Measurements from ENCODE around the gene FAM89A. TPM values are rescaled to one million over a fixed set of nuclear protein-coding genes. Genes with fewer than 3 reads are reported as not detected.

FAM89A gene
- total and polyA plus RNA-seq, 2 experiments from 2014 or later = 13.0 to 24.7 TPM

- no peak for TF ChIP-seq CTCF (IDR thresholded peaks at IDR 0.05; ENCODE audit: low read depth, low read length)
- Histone ChIP-seq H3K4me3 (no peak overlapping the region), H3K27ac (no peak overlapping the region), H3K36me3 (peaks cover 5% of the 10 kb centered on the region), H3K9me3 (ENCODE audit: low read depth) (no peaks in the 10 kb centered on the region), H3K27me3 (no peaks in the 10 kb centered on the region), H3K4me1 (ENCODE audit: low read depth) (peaks cover 6% of the 10 kb centered on the region)
- no peak for DNase-seq (ENCODE audit: low read depth in 1 of 2, low spot score in 1 of 2)
Measured at GRCh38 chr1:230975636-230976035, 64.4 kb downstream of the FAM89A start.

- TF ChIP-seq CTCF (IDR thresholded peaks at IDR 0.05; ENCODE audit: low read depth, low read length) = no peak
- no peaks in the 10 kb centered on the region for H3K9me3 ChIP-seq (ENCODE audit: low read depth)
- no peak for DNase-seq (ENCODE audit: low read depth in 1 of 2, low spot score in 1 of 2)
Measured at GRCh38 chr1:230972855-230973271, 67.2 kb downstream of the FAM89A start.

GRCh38 chr1:230971771-230972170 lies 68.3 kb downstream of the FAM89A start:
- H3K36me3 ChIP-seq = peaks cover 5% of the 10 kb centered on the region
- H3K4me1 ChIP-seq (ENCODE audit: low read depth) = no peaks in the 10 kb centered on the region
- no peak for TF ChIP-seq CTCF (IDR thresholded peaks at IDR 0.05; ENCODE audit: low read depth, low read length)
- H3K4me3 ChIP-seq = no peak overlapping the region
- no peak for DNase-seq (ENCODE audit: low read depth in 1 of 2, low spot score in 1 of 2)
- no peaks in the 10 kb centered on the region for H3K27me3 ChIP-seq
- no peak overlapping the region for H3K27ac ChIP-seq
- no peaks in the 10 kb centered on the region for H3K9me3 ChIP-seq (ENCODE audit: low read depth)

More at GRCh38 chr1:230972855-230973271, 67.2 kb downstream of the FAM89A start:
- peaks cover 5% of the 10 kb centered on the region for H3K36me3 ChIP-seq
- no peak overlapping the region for H3K27ac ChIP-seq
- H3K27me3 ChIP-seq = no peaks in the 10 kb centered on the region
- H3K4me3 ChIP-seq = no peak overlapping the region
- H3K4me1 ChIP-seq (ENCODE audit: low read depth) = no peaks in the 10 kb centered on the region

- no peaks in the 10 kb centered on the region for H3K36me3 ChIP-seq
- no peaks in the 10 kb centered on the region for H3K27me3 ChIP-seq
- H3K4me3 ChIP-seq = no peak overlapping the region
- H3K9me3 ChIP-seq (ENCODE audit: low read depth) = no peaks in the 10 kb centered on the region
- H3K4me1 ChIP-seq (ENCODE audit: low read depth) = no peaks in the 10 kb centered on the region
- no peak for DNase-seq (ENCODE audit: low read depth in 1 of 2, low spot score in 1 of 2)
- H3K27ac ChIP-seq = no peak overlapping the region
- TF ChIP-seq CTCF (IDR thresholded peaks at IDR 0.05; ENCODE audit: low read depth, low read length) = no peak
Measured at GRCh38 chr1:230970432-230970831, 69.6 kb downstream of the FAM89A start.

Other genes starting within 250 kb of the FAM89A start
- gene C1orf198, start 171.7 kb downstream of the FAM89A start, total RNA-seq = 67.6 and 68.8 TPM in 2 replicates
- 54.7 and 59.0 TPM in 2 replicates for gene C1orf198, start 171.7 kb downstream of the FAM89A start, polyA plus RNA-seq
- gene TTC13, start 61.4 kb downstream of the FAM89A start, total RNA-seq = 9.1 and 16.3 TPM in 2 replicates
- gene TTC13, start 61.4 kb downstream of the FAM89A start, polyA plus RNA-seq = 7.1 and 13.0 TPM in 2 replicates
- gene ARV1, start 61.2 kb downstream of the FAM89A start, total RNA-seq = 18.4 and 21.1 TPM in 2 replicates
- gene ARV1, start 61.2 kb downstream of the FAM89A start, polyA plus RNA-seq = 34.9 and 40.3 TPM in 2 replicates
- 0.06 TPM in 1 of 2 replicates, not detected in the other for gene TRIM67, start 121.8 kb upstream of the FAM89A start, total RNA-seq
- not detected in 2 replicates for gene TRIM67, start 121.8 kb upstream of the FAM89A start, polyA plus RNA-seq
- 36.5 and 41.1 TPM in 2 replicates for gene GNPAT, start 201.0 kb upstream of the FAM89A start, total RNA-seq
- 61.6 and 63.6 TPM in 2 replicates for gene GNPAT, start 201.0 kb upstream of the FAM89A start, polyA plus RNA-seq

Measured in cardiac muscle cell (in vitro differentiated cells and primary cell).